Endothelial cell of umbilical vein (primary cell): ENCODE data around the gene ZNF512.

ENCODE experiments used
- EZH2 ChIP-seq: IDR thresholded peaks from 2 replicates; pipeline ENCODE4 v1.6.1; 2012; ENCODE audit warnings: borderline replicate concordance, low read depth, mild to moderate bottlenecking, moderate library complexity, low read length, inconsistent platforms; ENCODE audit not compliant: severe bottlenecking
- FOS ChIP-seq: IDR thresholded peaks from 2 replicates; pipeline ENCODE4 v1.6.1; 2011; ENCODE audit warnings: mild to moderate bottlenecking, low read length, moderate library complexity, borderline replicate concordance; ENCODE audit not compliant: insufficient read depth
- GATA2 ChIP-seq: IDR thresholded peaks from 2 replicates; pipeline ENCODE4 v1.7.0; 2011; ENCODE audit warnings: low read depth, mild to moderate bottlenecking, moderate library complexity, mixed read lengths, low read length; ENCODE audit not compliant: insufficient read length, insufficient read depth
- JUN ChIP-seq: IDR thresholded peaks from 2 replicates; pipeline ENCODE4 v1.6.1; 2011; ENCODE audit warnings: borderline replicate concordance, low read depth; ENCODE audit not compliant: insufficient read length, insufficient read depth
- MAX ChIP-seq: IDR thresholded peaks from 2 replicates; pipeline ENCODE4 v1.6.1; 2011; ENCODE audit not compliant: insufficient read depth, insufficient read length
- MYC ChIP-seq: IDR thresholded peaks from one replicate; pipeline ENCODE4 v1.6.1; 2011; ENCODE audit warnings: mild to moderate bottlenecking, low read depth, low read length
- POLR2A ChIP-seq: IDR thresholded peaks from 2 replicates; pipeline ENCODE4 v1.6.1; 2012; ENCODE audit warnings: low read depth, mild to moderate bottlenecking, control low read depth, low read length
- POLR2AphosphoS5 ChIP-seq: IDR thresholded peaks from 2 replicates; pipeline ENCODE4 v1.6.1; 2012; ENCODE audit warnings: low read depth, mild to moderate bottlenecking, control low read depth, low read length, moderate library complexity; ENCODE audit not compliant: insufficient read depth
- TF ChIP-seq, protein P1 (sequence below), 2 donors: IDR thresholded peaks; 1 replicate in 1 of 2; 2 replicates in 1 of 2; pipeline ENCODE4 v1.5.1; 2011; ENCODE audit warnings: low read length in 2 of 2, mild to moderate bottlenecking in 2 of 2, moderate library complexity in 2 of 2, control low read depth in 1 of 2, inconsistent platforms in 1 of 2, low read depth in 1 of 2; ENCODE audit not compliant: insufficient read depth in 1 of 2; ENCODE audit errors: extremely low read depth in 1 of 2

DNA sequence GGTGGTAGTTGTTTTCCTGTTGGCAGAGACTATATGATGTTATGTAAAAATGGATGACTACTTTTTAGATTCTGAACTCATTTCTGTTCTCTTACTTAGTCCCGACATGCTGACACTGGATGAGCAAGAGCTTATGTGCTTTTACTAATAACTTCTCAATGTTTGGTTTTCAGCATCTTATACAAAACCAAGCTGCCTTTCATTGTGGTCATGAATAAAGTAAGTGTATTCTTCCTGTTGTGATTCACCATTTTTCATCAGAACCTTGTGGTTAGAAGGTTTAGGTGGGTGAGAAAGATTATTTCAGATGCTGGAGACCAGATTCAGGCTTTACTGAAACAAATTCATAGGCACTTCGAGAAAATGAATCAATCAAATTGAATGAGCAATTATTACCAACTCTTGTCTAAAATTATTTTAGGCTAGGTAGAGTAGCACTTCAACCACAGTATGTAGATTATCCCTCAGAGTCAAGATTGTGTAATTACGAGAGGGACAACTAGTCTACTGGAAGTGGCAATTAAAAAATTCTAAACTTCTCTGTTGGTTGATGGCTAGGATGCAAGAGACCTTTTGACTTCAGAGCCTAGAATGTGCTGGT, 55.3 kb downstream of the ZNF512 start:
- TF ChIP-seq, protein P1, sequence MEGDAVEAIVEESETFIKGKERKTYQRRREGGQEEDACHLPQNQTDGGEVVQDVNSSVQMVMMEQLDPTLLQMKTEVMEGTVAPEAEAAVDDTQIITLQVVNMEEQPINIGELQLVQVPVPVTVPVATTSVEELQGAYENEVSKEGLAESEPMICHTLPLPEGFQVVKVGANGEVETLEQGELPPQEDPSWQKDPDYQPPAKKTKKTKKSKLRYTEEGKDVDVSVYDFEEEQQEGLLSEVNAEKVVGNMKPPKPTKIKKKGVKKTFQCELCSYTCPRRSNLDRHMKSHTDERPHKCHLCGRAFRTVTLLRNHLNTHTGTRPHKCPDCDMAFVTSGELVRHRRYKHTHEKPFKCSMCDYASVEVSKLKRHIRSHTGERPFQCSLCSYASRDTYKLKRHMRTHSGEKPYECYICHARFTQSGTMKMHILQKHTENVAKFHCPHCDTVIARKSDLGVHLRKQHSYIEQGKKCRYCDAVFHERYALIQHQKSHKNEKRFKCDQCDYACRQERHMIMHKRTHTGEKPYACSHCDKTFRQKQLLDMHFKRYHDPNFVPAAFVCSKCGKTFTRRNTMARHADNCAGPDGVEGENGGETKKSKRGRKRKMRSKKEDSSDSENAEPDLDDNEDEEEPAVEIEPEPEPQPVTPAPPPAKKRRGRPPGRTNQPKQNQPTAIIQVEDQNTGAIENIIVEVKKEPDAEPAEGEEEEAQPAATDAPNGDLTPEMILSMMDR (IDR thresholded peaks at IDR 0.05; ENCODE audit: extremely low read depth in 1 of 2, insufficient read depth in 1 of 2, low read depth in 1 of 2, low read length in 2 of 2), result no peak
- TF ChIP-seq MAX (no peak), EZH2 (no peak), POLR2A (no peak), POLR2AphosphoS5 (no peak), MYC (no peak), GATA2 (no peak), JUN (no peak), FOS (no peak)
